Uterus (tissue), 4 donors: ENCODE results near the gene GTF2I. TPM values are rescaled to one million over a fixed set of nuclear protein-coding genes. Genes with fewer than 3 reads are reported as not detected.

Source experiments
- DNase-seq, 2 donors: peaks; one replicate each; pipeline ENCODE4 v3.0.0-alpha.2; 2019 to 2020
- H3K27ac ChIP-seq, 2 donors: fragments of 200-600 bp; sonication (generic); 1 replicate in 1 of 2; 2 replicates in 1 of 2; pipeline ENCODE4 v1.5.1; 2016 to 2018
- H3K27me3 ChIP-seq, 2 donors: fragments of 200-600 bp; sonication (generic); one replicate each; pipeline ENCODE4 v1.5.1; 2018 to 2019; ENCODE audit warnings: control low read depth in 1 of 2
- H3K36me3 ChIP-seq, 2 donors: fragments of 200-600 bp; sonication (generic); one replicate each; pipeline ENCODE4 v1.5.1; 2019; ENCODE audit warnings: control low read depth in 1 of 2
- H3K4me1 ChIP-seq, 2 donors: fragments of 200-600 bp; sonication (generic); one replicate each; pipeline ENCODE4 v1.5.1; 2018 to 2019; ENCODE audit warnings: control low read depth in 1 of 2
- H3K4me3 ChIP-seq, 2 donors: fragments of 200-600 bp; sonication (generic); 1 replicate in 1 of 2; 2 replicates in 1 of 2; pipeline ENCODE4 v1.5.1; 2018 to 2019; ENCODE audit warnings: mild to moderate bottlenecking in 1 of 2
- H3K9me3 ChIP-seq, 2 donors: fragments of 200-600 bp; sonication (generic); one replicate each; pipeline ENCODE4 v1.5.1; 2019; ENCODE audit warnings: control low read depth in 1 of 2
- CTCF ChIP-seq, 4 experiments: fragments of 200-600 bp in 2 of 4; fragments of 450-650 bp in 2 of 4; sonication (generic) in 2 of 4; IDR thresholded peaks; one replicate each; pipeline ENCODE4 v1.5.1; 2016 to 2019; ENCODE audit warnings: antibody characterized with exemption in 4 of 4, mild to moderate bottlenecking in 2 of 4, moderate library complexity in 1 of 4
- POLR2A ChIP-seq, 2 donors: fragments of 450-650 bp; IDR thresholded peaks; one replicate each; pipeline ENCODE4 v1.6.1; 2016; ENCODE audit warnings: antibody characterized with exemption in 2 of 2, mild to moderate bottlenecking in 1 of 2, moderate library complexity in 1 of 2
- intact Hi-C: fragments of 100-400 bp; cut with DNase I; formaldehyde crosslinking; loops from one replicate; pipeline ENCODE4 v1.15.1; 2023; ENCODE audit warnings: low total_unique reads
- total RNA-seq, 4 donors: library from RNA; depleted of rRNA in 3 of 4; stranded (reverse); fragments of >200 nt in 3 of 4; gene quantifications; one replicate each; pipeline versions ENCODE4 v1.1.0 to v1.2.4, GENCODE V29; 2014 to 2023
- donor health status: DM: yes; HTN: yes; CAD: no.

GTF2I gene
- total RNA-seq, 4 donors from 2014 or later = 135 to 454 (median 229) TPM

GRCh38 chr7:74653686-74654181 lies 3.8 kb upstream of the GTF2I start:
- H3K36me3 ChIP-seq = no peaks in the 10 kb centered on the region
- TF ChIP-seq POLR2A (IDR thresholded peaks at IDR 0.05) (no peak), CTCF (IDR thresholded peaks at IDR 0.05) (no peak)
- DNase-seq = no peak
- no peaks in the 10 kb centered on the region for H3K27me3 ChIP-seq
- no peak overlapping the region for H3K27ac ChIP-seq
- no peaks in the 10 kb centered on the region for H3K9me3 ChIP-seq
- intact Hi-C loops = no loop called here
- H3K4me3 ChIP-seq = no peak overlapping the region
- H3K4me1 ChIP-seq = peaks cover 0 to 3% of the 10 kb centered on the region in 2 donors

GRCh38 chr7:74654811-74655210 lies 2.7 kb upstream of the GTF2I start:
- no peaks in the 10 kb centered on the region for H3K27me3 ChIP-seq
- H3K9me3 ChIP-seq = no peaks in the 10 kb centered on the region
- H3K27ac ChIP-seq = no peak overlapping the region
- H3K4me3 ChIP-seq = no peak overlapping the region
- peaks cover 0 to 3% of the 10 kb centered on the region in 2 donors for H3K4me1 ChIP-seq
- no peaks in the 10 kb centered on the region for H3K36me3 ChIP-seq
- TF ChIP-seq CTCF (IDR thresholded peaks at IDR 0.05) (no peak), POLR2A (IDR thresholded peaks at IDR 0.05) (no peak)
- intact Hi-C loops = no loop called here
- DNase-seq = no peak

GRCh38 chr7:74655324-74655723 lies 2.2 kb upstream of the GTF2I start:
- intact Hi-C loops = no loop called here
- no peak overlapping the region for H3K27ac ChIP-seq
- H3K4me3 ChIP-seq = no peak overlapping the region
- H3K36me3 ChIP-seq = no peaks in the 10 kb centered on the region
- H3K4me1 ChIP-seq = peaks cover 0 to 3% of the 10 kb centered on the region in 2 donors
- DNase-seq = no peak
- no peaks in the 10 kb centered on the region for H3K9me3 ChIP-seq
- no peaks in the 10 kb centered on the region for H3K27me3 ChIP-seq
- TF ChIP-seq POLR2A (IDR thresholded peaks at IDR 0.05) (no peak), CTCF (IDR thresholded peaks at IDR 0.05) (no peak)

GRCh38 chr7:74655768-74656440 lies 1.6 kb upstream of the GTF2I start:
- TF ChIP-seq POLR2A (IDR thresholded peaks at IDR 0.05) = no peak
- TF ChIP-seq CTCF (IDR thresholded peaks at IDR 0.05) = no peak
- peak overlapping the region; percentile 97 to 99 for H3K27ac ChIP-seq
- intact Hi-C loops = no loop called here
- H3K36me3 ChIP-seq = no peaks in the 10 kb centered on the region
- no peak for DNase-seq
- H3K9me3 ChIP-seq = no peaks in the 10 kb centered on the region
- H3K4me3 ChIP-seq = peak overlapping the region; percentile 90 to 95
- H3K27me3 ChIP-seq = no peaks in the 10 kb centered on the region
- peaks cover 0 to 3% of the 10 kb centered on the region in 2 donors for H3K4me1 ChIP-seq

- peaks cover 0 to 5% of the 10 kb centered on the region in 2 donors for H3K4me1 ChIP-seq
- no peaks in the 10 kb centered on the region for H3K27me3 ChIP-seq
- H3K36me3 ChIP-seq = no peaks in the 10 kb centered on the region
- peak; percentile 36 to 39 for DNase-seq
- peak in 2 of 4 experiments; percentile 16 to 24 for TF ChIP-seq CTCF (IDR thresholded peaks at IDR 0.05)
- TF ChIP-seq POLR2A (IDR thresholded peaks at IDR 0.05) = no peak
- H3K4me3 ChIP-seq = peak overlapping the region; percentile 90 to 95
- no peaks in the 10 kb centered on the region for H3K9me3 ChIP-seq
- H3K27ac ChIP-seq = peak overlapping the region; percentile 97 to 99
- intact Hi-C loops = no loop called here
Measured at GRCh38 chr7:74656441-74656836, 1.1 kb upstream of the GTF2I start.
